ENCODE data around the gene CARD14.
"Not testable (repeated sequence)": the region's sequence is repeated elsewhere in the genome, so short reads cannot be mapped to it uniquely, and the experiment has no call there.

Gene CARD14

GRCh38 chr17:80152081-80152702 lies 17.6 kb upstream of the CARD14 start:
- peaks cover 16% of the 10 kb centered on the region for H3K9me3 ChIP-seq (ENCODE audit: control insufficient read depth, low read length)
- H3K27ac ChIP-seq (ENCODE audit: low read depth, low read length, severe bottlenecking) = no peak overlapping the region
- H3K4me1 ChIP-seq (ENCODE audit: control insufficient read depth, insufficient read depth, low read length, poor library complexity, severe bottlenecking) = peaks cover 11% of the 10 kb centered on the region
- H3K4me3 ChIP-seq (ENCODE audit: extremely low read depth, insufficient read depth, low read length, poor library complexity, severe bottlenecking) = no peak overlapping the region
- WGBS, 2 experiments (ENCODE audit: insufficient coverage in 2 of 2) = 91 to 93% methylated on average over 9 to 11 of the region's 11 CpGs
- H3K36me3 ChIP-seq (ENCODE audit: control insufficient read depth, insufficient read depth, low read length) = peaks cover 10% of the 10 kb centered on the region

- Histone ChIP-seq H3K27ac (ENCODE audit: low read depth, low read length, severe bottlenecking) (no peak overlapping the region), H3K9me3 (ENCODE audit: control insufficient read depth, low read length) (peaks cover 16% of the 10 kb centered on the region), H3K4me3 (ENCODE audit: extremely low read depth, insufficient read depth, low read length, poor library complexity, severe bottlenecking) (no peak overlapping the region), H3K36me3 (ENCODE audit: control insufficient read depth, insufficient read depth, low read length) (peaks cover 10% of the 10 kb centered on the region), H3K4me1 (ENCODE audit: control insufficient read depth, insufficient read depth, low read length, poor library complexity, severe bottlenecking) (peaks cover 11% of the 10 kb centered on the region)
- WGBS, 2 experiments (ENCODE audit: insufficient coverage in 2 of 2) = 96 to 100% methylated on average over 3 of the region's 3 CpGs
Observed at GRCh38 chr17:80153004-80153403, 16.8 kb upstream of the CARD14 start.

GRCh38 chr17:80154166-80154565 lies 15.7 kb upstream of the CARD14 start:
- H3K9me3 ChIP-seq (ENCODE audit: control insufficient read depth, low read length) = peaks cover 16% of the 10 kb centered on the region
- no peak overlapping the region for H3K4me3 ChIP-seq (ENCODE audit: extremely low read depth, insufficient read depth, low read length, poor library complexity, severe bottlenecking)
- peaks cover 10% of the 10 kb centered on the region for H3K36me3 ChIP-seq (ENCODE audit: control insufficient read depth, insufficient read depth, low read length)
- 45 to 51% methylated on average over 4 of the region's 5 CpGs for WGBS, 2 experiments (ENCODE audit: insufficient coverage in 2 of 2)
- no peak overlapping the region for H3K27ac ChIP-seq (ENCODE audit: low read depth, low read length, severe bottlenecking)
- H3K4me1 ChIP-seq (ENCODE audit: control insufficient read depth, insufficient read depth, low read length, poor library complexity, severe bottlenecking) = peaks cover 11% of the 10 kb centered on the region

GRCh38 chr17:80155600-80155999 lies 14.2 kb upstream of the CARD14 start:
- WGBS, 2 experiments (ENCODE audit: insufficient coverage in 2 of 2) = 56 to 77% methylated on average over 1 of the region's 2 CpGs
- H3K36me3 ChIP-seq (ENCODE audit: control insufficient read depth, insufficient read depth, low read length); H3K4me3 ChIP-seq (ENCODE audit: extremely low read depth, insufficient read depth, low read length, poor library complexity, severe bottlenecking); H3K27ac ChIP-seq (ENCODE audit: low read depth, low read length, severe bottlenecking): not testable (repeated sequence)
- H3K9me3 ChIP-seq (ENCODE audit: control insufficient read depth, low read length) = peaks cover 16% of the 10 kb centered on the region
- H3K4me1 ChIP-seq (ENCODE audit: control insufficient read depth, insufficient read depth, low read length, poor library complexity, severe bottlenecking) = peaks cover 11% of the 10 kb centered on the region

GRCh38 chr17:80158846-80159245 lies 11.0 kb upstream of the CARD14 start:
- Histone ChIP-seq H3K4me1 (ENCODE audit: control insufficient read depth, insufficient read depth, low read length, poor library complexity, severe bottlenecking) (no peaks in the 10 kb centered on the region), H3K27ac (ENCODE audit: low read depth, low read length, severe bottlenecking) (no peak overlapping the region), H3K4me3 (ENCODE audit: extremely low read depth, insufficient read depth, low read length, poor library complexity, severe bottlenecking) (no peak overlapping the region), H3K36me3 (ENCODE audit: control insufficient read depth, insufficient read depth, low read length) (no peaks in the 10 kb centered on the region), H3K9me3 (ENCODE audit: control insufficient read depth, low read length) (peaks cover 16% of the 10 kb centered on the region)
- WGBS, 2 experiments (ENCODE audit: insufficient coverage in 2 of 2) = 43% methylated on average over 1 of the region's 2 CpGs; no CpG with 5 or more reads in 1 of the 2 experiments

GRCh38 chr17:80160536-80160935 lies 9.3 kb upstream of the CARD14 start:
- Histone ChIP-seq H3K36me3 (ENCODE audit: control insufficient read depth, insufficient read depth, low read length) (no peaks in the 10 kb centered on the region), H3K4me3 (ENCODE audit: extremely low read depth, insufficient read depth, low read length, poor library complexity, severe bottlenecking) (no peak overlapping the region), H3K4me1 (ENCODE audit: control insufficient read depth, insufficient read depth, low read length, poor library complexity, severe bottlenecking) (no peaks in the 10 kb centered on the region), H3K9me3 (ENCODE audit: control insufficient read depth, low read length) (peaks cover 8% of the 10 kb centered on the region), H3K27ac (ENCODE audit: low read depth, low read length, severe bottlenecking) (no peak overlapping the region)
- WGBS, 2 experiments (ENCODE audit: insufficient coverage in 2 of 2) = 7 to 20% methylated on average over 3 of the region's 3 CpGs

GRCh38 chr17:80163336-80163735 lies 6.5 kb upstream of the CARD14 start:
- Histone ChIP-seq H3K4me3 (ENCODE audit: extremely low read depth, insufficient read depth, low read length, poor library complexity, severe bottlenecking) (no peak overlapping the region), H3K4me1 (ENCODE audit: control insufficient read depth, insufficient read depth, low read length, poor library complexity, severe bottlenecking) (no peaks in the 10 kb centered on the region), H3K9me3 (ENCODE audit: control insufficient read depth, low read length) (no peaks in the 10 kb centered on the region), H3K36me3 (ENCODE audit: control insufficient read depth, insufficient read depth, low read length) (no peaks in the 10 kb centered on the region), H3K27ac (ENCODE audit: low read depth, low read length, severe bottlenecking) (no peak overlapping the region)
- WGBS, 2 experiments (ENCODE audit: insufficient coverage in 2 of 2) = 100% methylated on average over 2 of the region's 4 CpGs; no CpG with 5 or more reads in 1 of the 2 experiments

GRCh38 chr17:80164185-80164584 lies 5.6 kb upstream of the CARD14 start:
- H3K36me3 ChIP-seq (ENCODE audit: control insufficient read depth, insufficient read depth, low read length) = no peaks in the 10 kb centered on the region
- no peak overlapping the region for H3K4me3 ChIP-seq (ENCODE audit: extremely low read depth, insufficient read depth, low read length, poor library complexity, severe bottlenecking)
- 81 to 84% methylated on average over 8 to 9 of the region's 11 CpGs for WGBS, 2 experiments (ENCODE audit: insufficient coverage in 2 of 2)
- no peaks in the 10 kb centered on the region for H3K4me1 ChIP-seq (ENCODE audit: control insufficient read depth, insufficient read depth, low read length, poor library complexity, severe bottlenecking)
- no peaks in the 10 kb centered on the region for H3K9me3 ChIP-seq (ENCODE audit: control insufficient read depth, low read length)
- no peak overlapping the region for H3K27ac ChIP-seq (ENCODE audit: low read depth, low read length, severe bottlenecking)

GRCh38 chr17:80166446-80166845 lies 3.4 kb upstream of the CARD14 start:
- Histone ChIP-seq H3K4me1 (ENCODE audit: control insufficient read depth, insufficient read depth, low read length, poor library complexity, severe bottlenecking) (no peaks in the 10 kb centered on the region), H3K9me3 (ENCODE audit: control insufficient read depth, low read length) (no peaks in the 10 kb centered on the region), H3K4me3 (ENCODE audit: extremely low read depth, insufficient read depth, low read length, poor library complexity, severe bottlenecking) (no peak overlapping the region), H3K27ac (ENCODE audit: low read depth, low read length, severe bottlenecking) (no peak overlapping the region), H3K36me3 (ENCODE audit: control insufficient read depth, insufficient read depth, low read length) (no peaks in the 10 kb centered on the region)
- WGBS, 2 experiments (ENCODE audit: insufficient coverage in 2 of 2) = 79 to 90% methylated on average over 3 to 4 of the region's 6 CpGs

GRCh38 chr17:80168371-80168770 lies 1.5 kb upstream of the CARD14 start:
- 96 to 97% methylated on average over 3 of the region's 5 CpGs for WGBS, 2 experiments (ENCODE audit: insufficient coverage in 2 of 2)
- Histone ChIP-seq H3K9me3 (ENCODE audit: control insufficient read depth, low read length) (no peaks in the 10 kb centered on the region), H3K4me3 (ENCODE audit: extremely low read depth, insufficient read depth, low read length, poor library complexity, severe bottlenecking) (no peak overlapping the region), H3K36me3 (ENCODE audit: control insufficient read depth, insufficient read depth, low read length) (no peaks in the 10 kb centered on the region), H3K4me1 (ENCODE audit: control insufficient read depth, insufficient read depth, low read length, poor library complexity, severe bottlenecking) (no peaks in the 10 kb centered on the region), H3K27ac (ENCODE audit: low read depth, low read length, severe bottlenecking) (no peak overlapping the region)

GRCh38 chr17:80169107-80169506 lies 723 bp upstream of the CARD14 start:
- Histone ChIP-seq H3K4me3 (ENCODE audit: extremely low read depth, insufficient read depth, low read length, poor library complexity, severe bottlenecking) (no peak overlapping the region), H3K4me1 (ENCODE audit: control insufficient read depth, insufficient read depth, low read length, poor library complexity, severe bottlenecking) (no peaks in the 10 kb centered on the region), H3K9me3 (ENCODE audit: control insufficient read depth, low read length) (no peaks in the 10 kb centered on the region), H3K27ac (ENCODE audit: low read depth, low read length, severe bottlenecking) (no peak overlapping the region), H3K36me3 (ENCODE audit: control insufficient read depth, insufficient read depth, low read length) (no peaks in the 10 kb centered on the region)
- 89 to 92% methylated on average over 4 to 5 of the region's 5 CpGs for WGBS, 2 experiments (ENCODE audit: insufficient coverage in 2 of 2)

Measured in mesodermal cell (in vitro differentiated cells).